ENCODE measurements around the gene CYP11A1.

DNA sequence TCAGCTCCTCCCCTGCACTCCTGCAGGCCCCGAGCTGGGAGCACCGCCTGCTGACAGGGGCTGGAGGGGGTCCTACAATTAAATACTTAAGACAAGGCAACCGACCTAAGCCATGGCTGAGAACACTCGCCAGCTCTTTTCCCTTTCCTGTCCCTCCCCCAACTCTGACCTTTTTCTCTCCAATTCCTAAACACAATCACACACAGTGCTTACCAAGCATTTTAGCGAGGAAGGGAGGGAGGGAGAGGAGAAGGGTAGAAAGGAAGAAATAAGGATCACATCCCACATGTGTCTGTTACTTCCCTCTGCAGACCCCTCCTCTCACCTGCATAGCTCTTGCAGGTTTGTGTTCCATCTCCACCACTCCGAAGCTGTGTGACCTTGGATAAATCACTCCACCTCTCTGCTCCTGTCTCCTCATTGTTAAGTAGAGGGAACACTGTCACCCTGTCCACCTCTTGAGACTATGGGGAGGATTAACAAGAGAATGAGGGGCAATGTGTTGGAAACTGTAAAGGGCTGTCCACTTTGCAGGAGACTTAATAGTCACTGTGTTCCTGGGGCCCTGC, 63.6 kb downstream of the CYP11A1 start:
- TF ChIP-seq CTCF (IDR thresholded peaks at IDR 0.05; ENCODE audit: insufficient read depth, low read depth, low read length): no peak
- no peak for TF ChIP-seq EZH2 (IDR thresholded peaks at IDR 0.05; ENCODE audit: insufficient read depth, low read length)
